Measurements from ENCODE around the gene PMPCA.
A peak's percentile ranks its signal among the peaks of the same experiment; 100 is the strongest.
"Not testable (repeated sequence)": the region's sequence is repeated elsewhere in the genome, so short reads cannot be mapped to it uniquely, and the experiment has no call there.

The PMPCA gene

DNA sequence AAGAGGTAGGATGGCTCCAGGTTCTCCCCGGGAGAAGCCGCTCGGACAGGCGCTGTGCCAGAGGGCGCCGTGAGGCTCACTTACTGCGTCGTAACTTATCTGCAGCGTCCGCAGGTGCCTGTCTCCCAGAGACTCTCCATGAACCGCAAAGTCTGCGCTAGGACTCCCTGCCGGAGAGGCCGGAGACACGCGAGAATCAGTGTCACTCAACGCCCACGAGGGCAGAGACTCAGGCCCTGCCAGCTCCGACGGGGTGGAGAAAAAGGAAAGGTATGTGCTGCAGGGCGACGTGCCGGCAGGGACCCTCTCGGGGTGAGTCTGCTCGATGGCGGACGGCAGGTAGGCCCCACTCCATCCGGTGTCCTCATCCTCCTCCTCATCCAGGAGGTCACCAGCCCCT lies 3.4 kb upstream of the PMPCA start:
- not testable (repeated sequence) for DNase-seq, H3K4me3 Mint-ChIP-seq, H3K9me3 Mint-ChIP-seq, H3K27me3 Mint-ChIP-seq
- peak overlapping the region; percentile 22 for H3K27ac Mint-ChIP-seq
- peaks cover 75% of the 10 kb centered on the region for H3K4me1 Mint-ChIP-seq (ENCODE audit: low read depth)
- peaks cover 87% of the 10 kb centered on the region for H3K36me3 Mint-ChIP-seq (ENCODE audit: low read depth)

DNA sequence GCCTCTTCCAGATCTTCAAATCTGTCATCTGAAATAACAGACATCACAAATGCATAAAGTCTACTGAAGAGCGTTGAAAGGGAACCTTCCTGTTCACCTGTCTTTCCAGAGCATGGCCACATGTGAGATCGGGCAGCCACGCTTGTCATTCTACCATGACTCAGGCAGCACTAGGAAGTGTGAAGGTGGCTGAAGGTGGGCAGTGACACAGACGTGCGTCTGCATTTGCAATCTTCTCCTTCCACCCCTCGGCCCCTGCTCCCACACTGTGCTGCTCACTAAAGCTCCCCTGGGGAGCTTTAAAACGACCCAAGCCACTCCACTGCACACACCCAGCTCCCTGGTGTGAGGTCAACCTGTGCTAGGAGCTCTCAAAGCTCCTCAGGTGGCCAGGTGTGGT lies 2.5 kb upstream of the PMPCA start:
- DNase-seq: no peak
- Mint-ChIP-seq H3K36me3 (ENCODE audit: low read depth) (peaks cover 87% of the 10 kb centered on the region), H3K4me1 (ENCODE audit: low read depth) (peaks cover 76% of the 10 kb centered on the region), H3K4me3 (peak overlapping the region; percentile 27), H3K27me3 (no peaks in the 10 kb centered on the region), H3K27ac (peak overlapping the region; percentile 80), H3K9me3 (no peaks in the 10 kb centered on the region)

DNA sequence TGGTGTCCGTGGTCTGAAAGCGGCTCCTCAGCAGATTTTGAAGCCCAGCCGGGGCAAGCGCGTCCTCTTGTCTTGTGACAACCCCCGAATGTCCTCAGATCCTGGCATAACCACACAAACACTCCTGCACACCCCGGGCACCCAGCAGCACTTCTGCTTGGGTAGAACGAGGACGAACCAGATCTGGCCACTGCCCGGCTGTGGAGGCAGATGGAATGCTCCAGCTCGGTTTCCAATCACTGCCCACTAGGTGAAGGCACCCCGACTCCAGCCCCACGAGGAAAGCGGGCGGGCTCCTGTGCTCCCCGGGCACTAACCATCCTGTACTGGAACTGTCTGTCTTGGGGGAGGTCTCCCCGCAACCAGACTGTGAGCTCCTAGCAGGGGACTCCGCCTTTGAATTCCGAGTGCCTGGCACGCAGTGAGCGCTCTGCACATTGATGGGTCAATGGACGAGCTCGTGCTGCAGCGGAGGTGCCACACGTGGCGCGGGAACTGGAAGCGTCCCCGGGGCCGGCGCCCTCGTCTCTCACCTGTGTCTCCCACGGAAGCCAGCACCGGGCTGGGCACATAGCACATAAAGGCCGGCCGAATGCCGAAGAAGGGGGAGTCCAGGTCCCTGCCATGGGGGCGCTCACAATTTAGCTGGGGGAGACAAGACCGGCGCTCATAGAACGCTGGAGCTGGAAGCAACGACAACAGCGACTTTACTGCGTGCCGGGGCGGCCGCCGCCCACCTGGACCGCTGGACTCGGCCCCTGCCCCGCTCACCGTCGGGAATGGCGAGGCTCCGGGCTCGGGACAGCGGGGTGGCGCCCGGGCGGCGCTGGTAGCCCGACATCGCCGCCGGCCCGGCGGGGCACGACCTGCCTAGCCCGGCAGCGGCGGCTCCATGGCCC lies 652 bp upstream of the PMPCA start:
- Mint-ChIP-seq H3K36me3 (ENCODE audit: low read depth) (peaks cover 90% of the 10 kb centered on the region), H3K27ac (peak overlapping the region; percentile 97), H3K27me3 (no peaks in the 10 kb centered on the region), H3K4me1 (ENCODE audit: low read depth) (peaks cover 63% of the 10 kb centered on the region), H3K4me3 (peak overlapping the region; percentile 96), H3K9me3 (no peaks in the 10 kb centered on the region)
- DNase-seq: peak; percentile 76

DNA sequence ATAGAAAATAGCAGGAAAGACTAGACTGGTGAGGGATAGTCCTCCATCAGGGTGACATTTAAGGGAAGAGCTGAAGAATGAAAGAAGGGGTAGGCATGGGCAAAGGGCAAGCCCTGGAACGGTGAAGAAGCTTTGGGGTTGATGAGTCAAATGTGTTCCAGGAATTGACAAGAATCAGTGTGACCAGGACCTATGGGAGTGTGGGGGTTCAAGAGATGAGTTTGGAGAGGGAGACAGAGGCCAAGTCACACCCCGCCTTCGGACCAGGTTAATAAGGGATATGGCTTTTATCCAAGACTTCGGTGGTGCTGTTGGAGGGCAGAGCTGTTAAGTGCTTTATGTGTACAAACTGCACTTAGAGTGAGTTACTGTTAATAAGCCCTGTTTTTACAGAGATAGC lies 920 bp downstream of the PMPCA start:
- Mint-ChIP-seq H3K4me3 (peak overlapping the region; percentile 96), H3K36me3 (ENCODE audit: low read depth) (peaks cover 92% of the 10 kb centered on the region), H3K9me3 (no peaks in the 10 kb centered on the region), H3K4me1 (ENCODE audit: low read depth) (peaks cover 51% of the 10 kb centered on the region), H3K27ac (peak overlapping the region; percentile 96), H3K27me3 (no peaks in the 10 kb centered on the region)
- no peak for DNase-seq

DNA sequence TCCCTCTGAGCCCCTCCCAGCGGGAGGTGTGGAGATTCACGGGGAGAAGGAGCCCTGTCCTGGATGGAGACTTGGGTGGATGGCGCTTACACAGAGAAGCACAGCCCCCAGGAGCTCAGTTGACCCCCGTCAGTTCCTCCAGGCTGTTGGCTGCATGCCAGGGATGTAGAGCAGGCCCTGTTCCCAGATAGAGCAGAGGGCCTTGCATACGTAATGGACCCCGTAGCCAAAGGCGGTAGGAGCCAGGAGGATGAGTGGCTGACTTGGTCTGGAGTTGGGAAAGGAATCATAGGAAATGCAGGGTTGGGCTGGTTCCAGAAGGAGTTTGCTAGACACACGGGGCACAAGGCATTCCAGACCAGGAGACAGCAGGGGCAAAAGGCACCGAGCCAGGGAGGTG lies 2.5 kb downstream of the PMPCA start:
- H3K27ac Mint-ChIP-seq: peak overlapping the region; percentile 68
- peaks cover 94% of the 10 kb centered on the region for H3K36me3 Mint-ChIP-seq (ENCODE audit: low read depth)
- no peak overlapping the region for H3K4me3 Mint-ChIP-seq
- DNase-seq: no peak
- H3K4me1 Mint-ChIP-seq (ENCODE audit: low read depth): peaks cover 41% of the 10 kb centered on the region
- no peaks in the 10 kb centered on the region for H3K27me3 Mint-ChIP-seq
- no peaks in the 10 kb centered on the region for H3K9me3 Mint-ChIP-seq

DNA sequence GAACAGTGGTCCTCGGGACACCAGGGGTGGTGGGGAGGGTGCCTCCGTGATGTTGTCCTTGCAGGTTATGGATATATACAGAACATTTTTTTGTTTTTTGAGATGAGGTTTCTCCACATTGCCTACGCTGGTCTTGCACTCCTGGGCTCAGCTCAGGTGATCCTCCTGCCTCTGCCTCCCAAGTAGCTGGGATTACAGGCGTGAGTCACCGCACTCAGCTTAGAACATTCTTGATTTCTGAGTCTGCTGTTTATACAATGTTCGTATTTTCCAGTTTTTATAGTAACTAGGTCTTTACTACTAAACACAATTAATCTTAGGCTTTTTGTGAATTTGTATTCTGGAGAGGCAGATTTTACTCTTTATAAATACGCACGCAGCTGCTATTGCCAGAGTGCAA lies 6.0 kb downstream of the PMPCA start:
- no peak overlapping the region for H3K4me3 Mint-ChIP-seq
- H3K36me3 Mint-ChIP-seq (ENCODE audit: low read depth): peaks cover 97% of the 10 kb centered on the region
- H3K9me3 Mint-ChIP-seq: no peaks in the 10 kb centered on the region
- no peaks in the 10 kb centered on the region for H3K27me3 Mint-ChIP-seq
- H3K27ac Mint-ChIP-seq: no peak overlapping the region
- no peak for DNase-seq
- peaks cover 16% of the 10 kb centered on the region for H3K4me1 Mint-ChIP-seq (ENCODE audit: low read depth)

DNA sequence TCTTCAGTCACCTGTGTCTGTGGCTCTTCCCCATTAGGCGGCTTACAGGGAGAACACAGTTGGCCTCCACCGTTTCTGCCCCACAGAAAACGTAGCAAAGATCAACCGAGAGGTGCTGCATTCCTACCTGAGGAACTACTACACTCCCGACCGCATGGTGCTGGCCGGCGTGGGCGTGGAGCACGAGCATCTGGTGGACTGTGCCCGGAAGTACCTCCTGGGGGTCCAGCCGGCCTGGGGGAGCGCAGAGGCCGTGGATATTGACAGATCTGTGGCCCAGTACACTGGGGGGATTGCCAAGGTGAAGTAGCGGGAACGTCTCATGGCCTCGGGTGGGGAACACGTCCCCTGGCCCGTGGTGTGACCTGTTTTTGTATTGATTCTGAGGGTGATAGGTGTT lies 6.5 kb downstream of the PMPCA start:
- Mint-ChIP-seq H3K4me1 (ENCODE audit: low read depth) (peaks cover 12% of the 10 kb centered on the region), H3K4me3 (no peak overlapping the region), H3K27ac (no peak overlapping the region), H3K9me3 (no peaks in the 10 kb centered on the region), H3K36me3 (ENCODE audit: low read depth) (peaks cover 97% of the 10 kb centered on the region), H3K27me3 (no peaks in the 10 kb centered on the region)
- no peak for DNase-seq

DNA sequence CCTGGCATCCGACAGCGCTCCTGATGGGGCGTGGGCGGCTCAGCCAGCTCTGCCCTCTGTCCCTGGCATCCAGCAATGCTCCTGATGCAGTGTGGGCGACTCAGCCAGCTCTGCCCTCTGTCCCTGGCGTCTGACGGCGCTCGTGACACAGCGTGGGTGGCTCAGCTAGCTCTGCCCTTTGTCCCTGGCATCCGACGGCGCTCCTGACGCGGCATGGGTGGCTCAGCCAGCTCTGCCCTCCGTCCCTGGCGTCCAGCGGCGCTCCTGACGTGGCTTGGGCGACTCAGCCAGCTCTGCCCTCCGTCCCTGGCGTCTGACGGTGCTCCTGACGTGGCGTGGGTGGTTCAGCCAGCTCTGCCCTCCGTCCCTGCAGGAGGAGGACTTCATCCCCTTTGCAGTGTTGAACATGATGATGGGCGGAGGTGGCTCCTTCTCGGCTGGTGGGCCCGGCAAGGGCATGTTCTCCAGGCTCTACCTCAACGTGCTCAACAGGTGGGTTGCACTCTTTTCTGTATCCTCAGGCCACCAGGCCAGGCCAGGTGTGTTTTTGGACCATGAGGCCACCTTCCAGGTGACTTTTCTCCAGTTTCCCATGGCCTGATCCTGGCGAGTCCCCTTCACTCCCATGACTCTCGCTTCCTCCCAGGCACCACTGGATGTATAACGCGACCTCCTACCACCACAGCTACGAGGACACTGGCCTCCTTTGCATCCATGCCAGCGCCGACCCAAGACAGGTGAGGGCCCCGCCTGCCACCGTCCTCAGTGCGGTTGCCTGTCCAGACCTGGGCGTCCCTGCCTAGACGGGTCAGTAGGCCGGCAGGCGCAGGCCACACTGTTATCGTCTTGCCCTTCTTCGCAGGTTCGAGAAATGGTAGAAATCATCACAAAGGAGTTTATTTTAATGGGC lies 8.0 kb downstream of the PMPCA start:
- no peaks in the 10 kb centered on the region for H3K4me1 Mint-ChIP-seq (ENCODE audit: low read depth)
- H3K36me3 Mint-ChIP-seq (ENCODE audit: low read depth): peaks cover 98% of the 10 kb centered on the region
- no peak overlapping the region for H3K4me3 Mint-ChIP-seq
- no peak for DNase-seq
- H3K27me3 Mint-ChIP-seq: no peaks in the 10 kb centered on the region
- H3K9me3 Mint-ChIP-seq: no peaks in the 10 kb centered on the region
- H3K27ac Mint-ChIP-seq: peak overlapping the region; percentile 55

DNA sequence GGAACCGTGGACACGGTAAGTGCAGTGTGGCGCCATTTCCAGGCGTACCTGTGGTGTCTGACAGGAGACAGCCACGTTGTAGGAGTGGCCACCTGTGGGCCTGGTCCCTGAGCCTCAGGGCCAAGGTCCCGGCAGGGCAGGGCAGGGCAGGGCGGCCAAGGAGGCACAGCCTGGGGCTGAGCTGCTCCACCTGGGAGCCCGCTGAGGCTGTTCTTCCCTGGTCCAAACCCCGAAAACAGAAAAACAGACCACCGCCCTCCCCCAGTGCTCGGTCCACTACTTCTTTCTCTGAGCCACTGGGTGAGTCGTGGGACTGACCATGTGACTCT lies 8.6 kb downstream of the PMPCA start:
- Mint-ChIP-seq H3K4me3 (no peak overlapping the region), H3K27me3 (no peaks in the 10 kb centered on the region), H3K4me1 (ENCODE audit: low read depth) (no peaks in the 10 kb centered on the region), H3K36me3 (ENCODE audit: low read depth) (peaks cover 98% of the 10 kb centered on the region), H3K27ac (no peak overlapping the region), H3K9me3 (no peaks in the 10 kb centered on the region)
- no peak for DNase-seq

DNA sequence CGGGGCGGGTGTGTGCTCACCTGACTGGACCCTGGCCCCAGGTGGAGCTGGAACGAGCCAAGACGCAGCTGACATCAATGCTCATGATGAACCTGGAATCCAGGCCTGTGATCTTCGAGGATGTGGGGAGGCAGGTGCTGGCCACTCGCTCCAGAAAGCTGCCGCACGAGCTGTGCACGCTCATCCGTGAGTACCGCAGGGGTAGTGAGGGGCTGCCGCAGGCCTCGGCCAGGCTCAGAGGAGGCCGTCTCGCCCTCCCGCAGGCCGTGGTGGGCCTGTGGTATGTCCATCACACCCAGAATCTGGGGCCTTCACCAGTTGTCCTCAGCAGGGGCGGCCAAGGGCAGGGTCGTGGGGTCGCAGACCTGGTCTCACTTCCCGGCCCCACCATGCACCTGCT lies 11.3 kb downstream of the PMPCA start:
- H3K36me3 Mint-ChIP-seq (ENCODE audit: low read depth): peaks cover 97% of the 10 kb centered on the region
- no peak for DNase-seq
- H3K27me3 Mint-ChIP-seq: no peaks in the 10 kb centered on the region

DNA sequence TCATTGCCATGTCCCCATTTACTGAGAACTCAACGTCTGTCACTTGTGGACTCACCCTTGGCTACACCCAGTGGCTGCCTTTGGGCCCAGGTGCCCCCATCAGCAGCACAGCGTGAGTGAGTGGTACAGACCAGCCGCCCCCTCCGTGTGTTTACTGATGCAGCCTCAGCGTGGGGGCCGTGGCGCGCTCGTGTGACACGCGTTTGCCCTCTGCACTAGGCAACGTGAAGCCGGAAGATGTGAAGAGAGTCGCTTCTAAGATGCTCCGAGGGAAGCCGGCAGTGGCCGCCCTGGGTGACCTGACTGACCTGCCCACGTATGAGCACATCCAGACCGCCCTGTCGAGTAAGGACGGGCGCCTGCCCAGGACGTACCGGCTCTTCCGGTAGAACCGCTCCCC lies 12.4 kb downstream of the PMPCA start:
- H3K4me1 Mint-ChIP-seq (ENCODE audit: low read depth): peaks cover 10% of the 10 kb centered on the region
- H3K9me3 Mint-ChIP-seq: no peaks in the 10 kb centered on the region
- H3K36me3 Mint-ChIP-seq (ENCODE audit: low read depth): peaks cover 95% of the 10 kb centered on the region
- no peak overlapping the region for H3K4me3 Mint-ChIP-seq
- no peaks in the 10 kb centered on the region for H3K27me3 Mint-ChIP-seq
- peak overlapping the region; percentile 37 for H3K27ac Mint-ChIP-seq
- no peak for DNase-seq

More for the DNA sequence above, 11.3 kb downstream of the PMPCA start:
- Mint-ChIP-seq H3K9me3 (no peaks in the 10 kb centered on the region), H3K4me3 (no peak overlapping the region), H3K4me1 (ENCODE audit: low read depth) (peaks cover 10% of the 10 kb centered on the region), H3K27ac (peak overlapping the region; percentile 8)

DNA sequence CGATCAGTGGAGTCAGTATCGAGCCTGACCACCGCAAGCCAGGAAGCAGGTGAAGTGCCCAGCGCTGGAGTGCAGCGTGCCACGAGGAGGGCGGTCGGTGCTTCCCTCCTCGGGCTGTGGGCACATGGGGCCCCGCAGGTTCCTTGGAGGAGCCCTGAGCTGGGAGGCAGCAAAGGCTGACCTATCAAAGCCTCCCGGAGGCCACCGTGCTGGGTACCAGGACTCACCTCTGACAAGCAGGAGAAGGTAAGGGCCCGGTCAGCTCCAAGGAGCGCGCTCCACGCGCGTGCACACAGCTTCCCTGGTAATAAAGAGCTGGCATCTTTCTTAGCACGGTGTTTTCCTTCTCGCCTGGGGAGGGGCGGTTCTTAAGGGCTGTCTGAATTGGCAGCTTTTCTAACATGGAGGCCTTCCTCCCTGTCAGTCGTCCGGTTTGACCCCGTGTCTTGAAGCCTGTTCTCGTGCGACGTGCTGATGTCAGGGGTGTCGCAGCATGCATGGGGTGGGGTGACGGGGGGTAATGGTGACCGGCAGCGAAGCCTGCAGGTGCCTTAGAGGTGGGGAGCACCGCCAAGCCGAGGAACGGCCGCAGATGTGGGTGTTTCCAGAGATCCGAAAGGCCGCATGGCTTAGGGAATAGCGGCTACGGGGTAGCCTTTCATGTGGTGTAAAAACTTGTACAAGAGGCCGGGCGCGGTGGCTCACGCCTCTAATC lies 13.1 kb downstream of the PMPCA start:
- no peaks in the 10 kb centered on the region for H3K9me3 Mint-ChIP-seq
- peaks cover 10% of the 10 kb centered on the region for H3K4me1 Mint-ChIP-seq (ENCODE audit: low read depth)

DNA sequence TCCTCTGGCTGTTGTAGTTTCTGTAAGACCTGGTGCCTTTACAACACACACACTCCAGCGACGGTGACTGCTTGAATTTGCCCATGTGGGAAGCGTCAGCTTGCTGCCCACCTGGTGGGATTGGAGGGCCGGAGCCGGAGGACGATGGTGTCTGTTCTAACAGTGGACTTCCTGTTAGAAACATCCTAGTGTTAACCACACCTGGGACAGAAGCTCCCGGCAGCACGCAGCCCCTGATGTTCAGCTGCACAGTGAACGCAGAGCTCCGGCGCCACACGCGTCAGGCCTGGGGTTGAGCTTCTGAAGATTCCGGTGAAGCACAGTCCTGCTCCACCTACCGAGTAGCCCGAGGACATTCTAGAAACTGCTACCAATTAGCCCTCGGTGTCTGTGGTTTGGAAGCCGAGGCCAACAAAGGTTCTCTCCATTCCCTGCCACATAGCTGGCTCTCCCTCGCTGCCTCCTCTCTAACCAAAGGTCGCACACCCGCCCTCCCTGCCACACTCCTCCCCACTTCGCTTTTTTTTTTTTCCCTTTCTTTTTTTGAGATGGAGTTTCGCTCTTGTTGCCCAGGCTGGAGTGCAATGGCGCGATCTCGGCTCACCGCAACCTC lies 14.4 kb downstream of the PMPCA start:
- peak overlapping the region; percentile 79 for H3K27ac Mint-ChIP-seq
- peaks cover 10% of the 10 kb centered on the region for H3K4me1 Mint-ChIP-seq (ENCODE audit: low read depth)
- peaks cover 93% of the 10 kb centered on the region for H3K36me3 Mint-ChIP-seq (ENCODE audit: low read depth)
- DNase-seq: no peak
- no peaks in the 10 kb centered on the region for H3K9me3 Mint-ChIP-seq
- H3K4me3 Mint-ChIP-seq: no peak overlapping the region
- no peaks in the 10 kb centered on the region for H3K27me3 Mint-ChIP-seq

More for the DNA sequence above, 13.1 kb downstream of the PMPCA start:
- Mint-ChIP-seq H3K36me3 (ENCODE audit: low read depth) (peaks cover 93% of the 10 kb centered on the region), H3K4me3 (no peak overlapping the region), H3K27me3 (no peaks in the 10 kb centered on the region), H3K27ac (no peak overlapping the region)
- no peak for DNase-seq

DNA sequence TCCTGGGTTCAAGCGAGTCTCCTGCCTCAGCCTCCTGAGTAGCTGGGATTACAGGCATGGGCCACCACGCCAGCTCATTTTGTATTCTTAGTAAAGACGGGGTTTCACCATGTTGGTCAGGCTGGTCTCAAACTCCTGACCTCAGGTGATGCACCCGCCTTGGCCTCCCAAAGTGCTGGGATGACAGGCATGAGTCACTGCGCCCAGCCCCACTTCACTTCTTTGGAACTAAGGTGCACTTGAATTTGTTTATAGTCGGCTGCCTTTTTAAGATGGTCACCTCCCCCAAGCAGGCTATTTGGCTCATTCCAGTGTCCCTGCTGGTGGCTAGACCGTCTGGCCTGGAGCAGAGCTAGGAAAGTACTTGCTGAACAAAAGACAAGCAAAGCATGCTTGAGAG lies 14.9 kb downstream of the PMPCA start:
- not testable (repeated sequence) for H3K9me3 Mint-ChIP-seq; DNase-seq; H3K4me3 Mint-ChIP-seq; H3K4me1 Mint-ChIP-seq (ENCODE audit: low read depth); H3K27me3 Mint-ChIP-seq
- Mint-ChIP-seq H3K36me3 (ENCODE audit: low read depth) (peaks cover 95% of the 10 kb centered on the region), H3K27ac (peak overlapping the region; percentile 79)
